HG03457 (cell line): Measurements from ENCODE around the gene GOLGA8T.
"Not testable (repeated sequence)": the region's sequence is repeated elsewhere in the genome, so short reads cannot be mapped to it uniquely, and the experiment has no call there.

ENCODE experiments used
- ATAC-seq: cut with Tn5 transposase; IDR thresholded peaks from one replicate; pipeline ENCODE4 v1.9.1; 2021; ENCODE audit warnings: moderate number of reproducible peaks; ENCODE audit not compliant: unreplicated experiment

Gene GOLGA8T

DNA sequence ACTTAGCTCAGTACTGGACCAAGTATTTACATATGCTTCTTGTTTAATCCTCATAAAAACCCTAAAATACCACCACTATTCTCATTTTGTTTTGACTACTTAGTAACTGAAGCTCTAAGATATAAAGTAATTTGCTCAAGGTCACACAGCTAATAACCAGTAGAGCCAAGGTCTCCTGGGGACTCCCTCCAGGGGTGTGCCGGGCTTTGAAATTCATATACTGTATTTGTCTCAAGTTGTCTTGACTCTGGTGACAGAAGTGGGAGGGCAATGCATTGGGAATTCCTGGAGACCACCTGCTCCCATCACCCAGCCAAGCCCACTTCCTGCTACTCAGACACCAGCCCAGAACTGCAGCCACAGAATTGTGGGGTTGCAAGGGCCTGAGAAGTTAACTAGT, 54.9 kb downstream of the GOLGA8T start:
- ATAC-seq: not testable (repeated sequence)

GRCh38 chr15:30191143-30191542, 56.3 kb downstream of the GOLGA8T start:
- ATAC-seq: not testable (repeated sequence)

- not testable (repeated sequence) for ATAC-seq
Measured at GRCh38 chr15:30191639-30192038, 56.8 kb downstream of the GOLGA8T start.

DNA sequence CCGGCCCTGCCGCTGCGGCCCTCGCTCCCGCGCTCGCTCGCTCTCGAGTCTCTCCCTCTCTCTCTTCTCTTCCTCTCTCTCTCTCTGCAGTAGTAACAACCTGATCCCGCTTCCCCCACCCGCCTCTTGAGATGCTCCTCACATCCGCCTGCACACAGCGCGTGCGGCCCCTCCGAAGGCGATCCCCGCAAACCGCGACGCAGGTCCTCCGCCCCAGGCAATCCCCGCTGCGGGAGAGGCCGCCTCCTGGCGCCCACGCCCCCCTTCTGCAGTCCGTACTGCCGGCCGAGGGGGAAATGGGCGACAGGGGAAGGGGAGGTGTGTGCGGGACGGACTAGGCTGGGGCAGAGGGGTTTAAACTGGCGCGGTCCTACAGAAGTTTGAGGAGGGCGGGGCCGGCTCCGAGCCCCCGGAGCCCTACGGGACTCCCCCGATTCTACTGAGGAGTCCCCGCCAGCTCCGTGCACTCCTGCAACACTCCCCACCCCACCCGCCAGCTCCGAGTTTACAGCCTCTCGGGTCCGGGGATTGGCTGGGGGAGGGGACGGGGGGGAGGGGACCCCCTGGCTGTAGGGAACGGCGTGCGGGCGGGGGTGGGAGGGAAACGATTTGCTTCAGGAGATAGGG, 57.4 kb downstream of the GOLGA8T start:
- not testable (repeated sequence) for ATAC-seq

DNA sequence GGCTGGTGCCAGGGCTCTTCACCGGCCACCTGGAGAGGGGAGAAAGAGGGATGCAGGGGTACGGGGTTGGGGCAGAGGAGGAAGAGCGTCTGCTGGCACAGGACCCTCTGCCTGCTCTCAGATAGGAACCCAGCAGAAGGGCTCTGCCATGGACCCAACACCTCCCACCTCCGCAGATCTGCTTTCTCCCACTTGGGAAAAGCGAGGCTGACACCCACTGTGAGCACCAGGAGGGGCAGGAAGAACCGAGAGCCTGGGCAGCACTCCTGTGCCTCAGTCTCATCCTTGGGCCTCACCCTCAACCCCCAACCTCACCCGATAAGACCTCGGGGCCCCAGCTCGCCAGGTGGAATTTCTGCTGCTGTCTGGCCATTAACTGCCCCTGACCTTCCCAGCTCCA, 58.0 kb downstream of the GOLGA8T start:
- ATAC-seq: not testable (repeated sequence)
